SIG-M5 (cell line): Measurements from ENCODE around the gene CACNB4.
"Not testable (repeated sequence)": the region's sequence is repeated elsewhere in the genome, so short reads cannot be mapped to it uniquely, and the experiment has no call there.

Experiments used
- DNase-seq: peaks from one replicate; lab custom pipeline; 2025; lab: John Stamatoyannopoulos, UW

The CACNB4 gene

GRCh38 chr2:152098496-152099366 is at the start of gene CACNB4:
CACNB4 (minus strand) TSS chr2:152099044.
- no peak for DNase-seq

GRCh38 chr2:152134488-152135280 is 35.8 kb upstream of the CACNB4 start:
- no peak for DNase-seq

GRCh38 chr2:152132306-152132705 is 33.5 kb upstream of the CACNB4 start:
- no peak for DNase-seq

- DNase-seq: no peak
Observed at GRCh38 chr2:152127628-152128027, 28.8 kb upstream of the CACNB4 start.

- no peak for DNase-seq
Observed at GRCh38 chr2:152126664-152127063, 27.8 kb upstream of the CACNB4 start.

GRCh38 chr2:152122161-152122560 is 23.3 kb upstream of the CACNB4 start:
- no peak for DNase-seq

GRCh38 chr2:152120430-152120829 is 21.6 kb upstream of the CACNB4 start:
- no peak for DNase-seq

- no peak for DNase-seq
Observed at GRCh38 chr2:152115952-152116351, 17.1 kb upstream of the CACNB4 start.

GRCh38 chr2:152114366-152114765 is 15.5 kb upstream of the CACNB4 start:
- no peak for DNase-seq

- DNase-seq: not testable (repeated sequence)
Observed at GRCh38 chr2:152107140-152107539, 8.3 kb upstream of the CACNB4 start.

- no peak for DNase-seq
Observed at GRCh38 chr2:152106464-152106863, 7.6 kb upstream of the CACNB4 start.

- no peak for DNase-seq
Observed at GRCh38 chr2:152103271-152103670, 4.4 kb upstream of the CACNB4 start.

- no peak for DNase-seq
Observed at GRCh38 chr2:152100961-152101360, 2.1 kb upstream of the CACNB4 start.

- DNase-seq: no peak
Observed at GRCh38 chr2:152099367-152100050, 665 bp upstream of the CACNB4 start.

- DNase-seq: no peak
Observed at GRCh38 chr2:152097801-152098495, 896 bp downstream of the CACNB4 start.

- no peak for DNase-seq
Observed at GRCh38 chr2:152097290-152097800, 1.5 kb downstream of the CACNB4 start.

- DNase-seq: no peak
Observed at GRCh38 chr2:152095146-152095545, 3.7 kb downstream of the CACNB4 start.

GRCh38 chr2:152094014-152094413 is 4.8 kb downstream of the CACNB4 start:
- no peak for DNase-seq

GRCh38 chr2:152093464-152093863 is 5.4 kb downstream of the CACNB4 start:
- DNase-seq: no peak

GRCh38 chr2:152092095-152092494 is 6.7 kb downstream of the CACNB4 start:
- no peak for DNase-seq

GRCh38 chr2:152090726-152091125 is 8.1 kb downstream of the CACNB4 start:
- DNase-seq: not testable (repeated sequence)

- no peak for DNase-seq
Observed at GRCh38 chr2:152089238-152089637, 9.6 kb downstream of the CACNB4 start.
